ENCODE data around the gene SAMMSON. TPM values are rescaled to one million over a fixed set of nuclear protein-coding genes. Genes with fewer than 3 reads are reported as not detected.

The SAMMSON gene
- polyA plus RNA-seq, 2 donors: 0.47 to 0.60 TPM

- H3K9me3 ChIP-seq (ENCODE audit: control insufficient read depth in 2 of 2, insufficient read depth in 1 of 2, low read depth in 1 of 2, low read length in 1 of 2): no peaks in the 10 kb centered on the region
- H3K4me3 ChIP-seq (ENCODE audit: low read depth in 1 of 2, low read length in 2 of 2): no peak overlapping the region
- H3K36me3 ChIP-seq (ENCODE audit: control insufficient read depth in 2 of 2, insufficient read depth in 2 of 2, low read length in 1 of 2): no peaks in the 10 kb centered on the region
- H3K27ac ChIP-seq (ENCODE audit: low read depth in 2 of 2, low read length in 1 of 2): no peak overlapping the region
- 99 to 100% methylated on average over 1 of the region's 1 CpG for WGBS, 2 donors
- H3K27me3 ChIP-seq (ENCODE audit: control insufficient read depth in 1 of 2, insufficient read depth in 2 of 2, low read length in 2 of 2): no peaks in the 10 kb centered on the region
- no peaks in the 10 kb centered on the region for H3K4me1 ChIP-seq (ENCODE audit: control insufficient read depth in 2 of 2, insufficient read depth in 2 of 2, low read length in 1 of 2)
Measured at GRCh38 chr3:70097084-70097483, 97.6 kb downstream of the SAMMSON start.

DNA sequence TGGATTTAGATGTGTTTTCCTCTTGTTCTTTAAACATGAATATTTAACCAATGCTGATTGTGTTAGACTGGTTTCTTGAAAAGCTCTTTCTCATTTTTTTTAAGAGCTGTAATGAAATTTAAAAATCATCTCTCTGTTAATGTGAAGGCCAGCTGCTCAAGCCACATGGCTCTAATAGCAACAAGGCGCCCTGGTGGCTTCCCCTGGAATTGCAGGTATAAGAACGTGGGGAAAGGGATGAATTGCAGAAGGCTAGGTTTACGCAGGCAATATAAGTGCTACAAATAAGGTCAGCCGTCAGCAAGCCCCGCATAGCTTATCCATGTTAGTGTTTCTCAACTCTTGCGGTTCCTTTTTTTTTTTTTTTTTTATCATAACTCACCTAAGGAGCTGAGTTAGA, 108.5 kb downstream of the SAMMSON start:
- Histone ChIP-seq H3K4me3 (ENCODE audit: low read depth in 1 of 2, low read length in 2 of 2) (no peak overlapping the region), H3K9me3 (ENCODE audit: control insufficient read depth in 2 of 2, insufficient read depth in 1 of 2, low read depth in 1 of 2, low read length in 1 of 2) (no peaks in the 10 kb centered on the region), H3K36me3 (ENCODE audit: control insufficient read depth in 2 of 2, insufficient read depth in 2 of 2, low read length in 1 of 2) (no peaks in the 10 kb centered on the region), H3K27ac (ENCODE audit: low read depth in 2 of 2, low read length in 1 of 2) (no peak overlapping the region), H3K27me3 (ENCODE audit: control insufficient read depth in 1 of 2, insufficient read depth in 2 of 2, low read length in 2 of 2) (no peaks in the 10 kb centered on the region), H3K4me1 (ENCODE audit: control insufficient read depth in 2 of 2, insufficient read depth in 2 of 2, low read length in 1 of 2) (no peaks in the 10 kb centered on the region)
- 66 to 76% methylated on average over 6 of the region's 6 CpGs for WGBS, 2 donors

DNA sequence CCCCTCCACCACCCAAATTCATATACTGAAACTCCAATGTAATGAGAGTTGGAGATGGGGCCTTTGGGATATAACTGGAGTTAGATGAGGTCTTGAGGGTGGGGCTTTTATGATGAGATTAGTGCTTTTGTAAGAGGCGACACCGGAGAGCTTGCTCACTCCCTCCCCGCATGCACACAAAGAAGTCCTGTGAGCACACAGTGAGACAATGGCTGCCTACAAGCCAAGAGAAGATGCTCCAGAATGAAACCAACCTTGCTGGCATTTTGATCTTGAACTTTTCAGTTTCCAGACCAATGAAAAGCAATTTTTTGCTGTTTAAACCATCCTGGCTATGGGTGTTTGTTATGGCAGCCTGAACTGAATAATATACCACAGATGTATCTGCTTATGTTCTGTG, 109.0 kb downstream of the SAMMSON start:
- Histone ChIP-seq H3K27ac (ENCODE audit: low read depth in 2 of 2, low read length in 1 of 2) (no peak overlapping the region), H3K9me3 (ENCODE audit: control insufficient read depth in 2 of 2, insufficient read depth in 1 of 2, low read depth in 1 of 2, low read length in 1 of 2) (no peaks in the 10 kb centered on the region), H3K36me3 (ENCODE audit: control insufficient read depth in 2 of 2, insufficient read depth in 2 of 2, low read length in 1 of 2) (no peaks in the 10 kb centered on the region), H3K27me3 (ENCODE audit: control insufficient read depth in 1 of 2, insufficient read depth in 2 of 2, low read length in 2 of 2) (no peaks in the 10 kb centered on the region), H3K4me3 (ENCODE audit: low read depth in 1 of 2, low read length in 2 of 2) (no peak overlapping the region), H3K4me1 (ENCODE audit: control insufficient read depth in 2 of 2, insufficient read depth in 2 of 2, low read length in 1 of 2) (no peaks in the 10 kb centered on the region)
- WGBS, 2 donors: 86 to 91% methylated on average over 3 of the region's 3 CpGs

GRCh38 chr3:70110066-70110465, 110.5 kb downstream of the SAMMSON start:
- Histone ChIP-seq H3K36me3 (ENCODE audit: control insufficient read depth in 2 of 2, insufficient read depth in 2 of 2, low read length in 1 of 2) (no peaks in the 10 kb centered on the region), H3K9me3 (ENCODE audit: control insufficient read depth in 2 of 2, insufficient read depth in 1 of 2, low read depth in 1 of 2, low read length in 1 of 2) (no peaks in the 10 kb centered on the region), H3K27me3 (ENCODE audit: control insufficient read depth in 1 of 2, insufficient read depth in 2 of 2, low read length in 2 of 2) (no peaks in the 10 kb centered on the region), H3K4me3 (ENCODE audit: low read depth in 1 of 2, low read length in 2 of 2) (no peak overlapping the region), H3K27ac (ENCODE audit: low read depth in 2 of 2, low read length in 1 of 2) (no peak overlapping the region), H3K4me1 (ENCODE audit: control insufficient read depth in 2 of 2, insufficient read depth in 2 of 2, low read length in 1 of 2) (no peaks in the 10 kb centered on the region)
- 68 to 70% methylated on average over 2 of the region's 2 CpGs for WGBS, 2 donors

GRCh38 chr3:70111411-70111810, 111.9 kb downstream of the SAMMSON start:
- 74% methylated on average over 1 of the region's 1 CpG for WGBS, 2 donors
- no peaks in the 10 kb centered on the region for H3K36me3 ChIP-seq (ENCODE audit: control insufficient read depth in 2 of 2, insufficient read depth in 2 of 2, low read length in 1 of 2)

DNA sequence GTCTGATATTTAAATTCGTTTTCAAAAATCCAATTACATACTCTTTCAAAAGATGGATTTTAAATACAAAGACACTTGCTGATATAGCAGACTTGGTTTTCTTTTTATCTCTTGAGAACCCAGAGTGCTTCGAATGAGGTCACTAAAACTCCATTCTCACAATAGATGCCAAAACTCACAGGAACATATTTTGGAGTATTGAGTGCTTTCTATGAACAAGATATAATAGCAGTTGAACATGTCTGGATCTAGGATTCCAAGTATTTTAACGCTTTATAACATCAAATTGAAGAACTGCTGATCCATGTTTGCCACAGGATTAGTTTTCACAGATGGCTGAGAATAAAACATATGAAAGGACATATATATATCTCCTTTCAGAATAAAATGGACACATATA, 113.2 kb downstream of the SAMMSON start:
- no peak overlapping the region for H3K4me3 ChIP-seq (ENCODE audit: low read depth in 1 of 2, low read length in 2 of 2)
- 54 to 60% methylated on average over 3 of the region's 3 CpGs for WGBS, 2 donors
- H3K4me1 ChIP-seq (ENCODE audit: control insufficient read depth in 2 of 2, insufficient read depth in 2 of 2, low read length in 1 of 2): no peaks in the 10 kb centered on the region
- no peaks in the 10 kb centered on the region for H3K27me3 ChIP-seq (ENCODE audit: control insufficient read depth in 1 of 2, insufficient read depth in 2 of 2, low read length in 2 of 2)
- no peaks in the 10 kb centered on the region for H3K9me3 ChIP-seq (ENCODE audit: control insufficient read depth in 2 of 2, insufficient read depth in 1 of 2, low read depth in 1 of 2, low read length in 1 of 2)
- no peak overlapping the region for H3K27ac ChIP-seq (ENCODE audit: low read depth in 2 of 2, low read length in 1 of 2)
- H3K36me3 ChIP-seq (ENCODE audit: control insufficient read depth in 2 of 2, insufficient read depth in 2 of 2, low read length in 1 of 2): no peaks in the 10 kb centered on the region

More at GRCh38 chr3:70111411-70111810, 111.9 kb downstream of the SAMMSON start:
- no peaks in the 10 kb centered on the region for H3K4me1 ChIP-seq (ENCODE audit: control insufficient read depth in 2 of 2, insufficient read depth in 2 of 2, low read length in 1 of 2)
- no peak overlapping the region for H3K27ac ChIP-seq (ENCODE audit: low read depth in 2 of 2, low read length in 1 of 2)
- no peaks in the 10 kb centered on the region for H3K9me3 ChIP-seq (ENCODE audit: control insufficient read depth in 2 of 2, insufficient read depth in 1 of 2, low read depth in 1 of 2, low read length in 1 of 2)
- no peaks in the 10 kb centered on the region for H3K27me3 ChIP-seq (ENCODE audit: control insufficient read depth in 1 of 2, insufficient read depth in 2 of 2, low read length in 2 of 2)
- H3K4me3 ChIP-seq (ENCODE audit: low read depth in 1 of 2, low read length in 2 of 2): no peak overlapping the region

GRCh38 chr3:70114431-70114830, 114.9 kb downstream of the SAMMSON start:
- Histone ChIP-seq H3K27me3 (ENCODE audit: control insufficient read depth in 1 of 2, insufficient read depth in 2 of 2, low read length in 2 of 2) (no peaks in the 10 kb centered on the region), H3K4me1 (ENCODE audit: control insufficient read depth in 2 of 2, insufficient read depth in 2 of 2, low read length in 1 of 2) (no peaks in the 10 kb centered on the region), H3K4me3 (ENCODE audit: low read depth in 1 of 2, low read length in 2 of 2) (no peak overlapping the region), H3K27ac (ENCODE audit: low read depth in 2 of 2, low read length in 1 of 2) (no peak overlapping the region), H3K9me3 (ENCODE audit: control insufficient read depth in 2 of 2, insufficient read depth in 1 of 2, low read depth in 1 of 2, low read length in 1 of 2) (no peaks in the 10 kb centered on the region), H3K36me3 (ENCODE audit: control insufficient read depth in 2 of 2, insufficient read depth in 2 of 2, low read length in 1 of 2) (no peaks in the 10 kb centered on the region)
- 63% methylated on average over 1 of the region's 1 CpG for WGBS, 2 donors

- WGBS, 2 donors: 70 to 83% methylated on average over 2 of the region's 2 CpGs
- H3K27me3 ChIP-seq (ENCODE audit: control insufficient read depth in 1 of 2, insufficient read depth in 2 of 2, low read length in 2 of 2): no peaks in the 10 kb centered on the region
- no peak overlapping the region for H3K27ac ChIP-seq (ENCODE audit: low read depth in 2 of 2, low read length in 1 of 2)
- H3K4me1 ChIP-seq (ENCODE audit: control insufficient read depth in 2 of 2, insufficient read depth in 2 of 2, low read length in 1 of 2): no peaks in the 10 kb centered on the region
- H3K36me3 ChIP-seq (ENCODE audit: control insufficient read depth in 2 of 2, insufficient read depth in 2 of 2, low read length in 1 of 2): no peaks in the 10 kb centered on the region
- H3K4me3 ChIP-seq (ENCODE audit: low read depth in 1 of 2, low read length in 2 of 2): no peak overlapping the region
- H3K9me3 ChIP-seq (ENCODE audit: control insufficient read depth in 2 of 2, insufficient read depth in 1 of 2, low read depth in 1 of 2, low read length in 1 of 2): no peaks in the 10 kb centered on the region
Measured at GRCh38 chr3:70119879-70120278, 120.3 kb downstream of the SAMMSON start.
